ENCODE data around the gene UGT1A8.

The UGT1A8 gene

DNA sequence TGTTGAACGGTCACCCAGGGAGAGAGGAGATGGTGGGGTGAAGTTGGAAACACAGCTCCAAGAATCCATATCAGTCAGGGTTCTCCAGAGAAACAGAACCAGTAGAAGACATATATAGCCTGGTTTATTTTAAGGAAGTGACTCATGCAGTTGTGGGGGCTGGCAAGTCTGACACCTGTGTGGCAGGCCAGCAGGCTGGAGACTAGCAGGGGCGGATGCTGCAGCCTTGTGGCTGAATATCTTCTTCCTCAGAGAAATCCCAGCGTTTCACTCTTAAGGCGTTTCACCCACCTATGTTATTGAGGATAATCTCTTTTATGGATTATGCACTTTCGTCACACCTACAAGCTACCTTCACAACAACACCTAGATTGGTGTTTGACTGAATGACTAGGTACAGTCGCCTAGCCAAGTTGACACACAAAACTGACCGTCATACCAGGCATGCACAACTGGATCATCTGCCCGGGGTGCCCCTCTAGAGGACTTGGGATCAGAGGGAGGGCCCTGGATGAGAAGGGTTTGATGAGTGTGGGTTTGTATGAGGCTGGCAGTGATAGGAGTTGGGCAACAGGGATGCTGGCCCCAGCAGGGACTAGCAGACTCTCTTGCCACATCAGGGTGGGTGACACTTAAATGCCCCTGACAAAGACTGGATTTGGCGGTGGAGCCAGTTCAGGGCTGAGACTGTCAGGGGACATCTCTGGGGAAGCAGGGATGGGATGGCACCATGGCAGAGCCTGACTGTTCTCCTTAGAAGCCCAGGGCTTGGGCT is 184.1 kb downstream of the UGT1A8 start:
- no peak for DNase-seq

DNA sequence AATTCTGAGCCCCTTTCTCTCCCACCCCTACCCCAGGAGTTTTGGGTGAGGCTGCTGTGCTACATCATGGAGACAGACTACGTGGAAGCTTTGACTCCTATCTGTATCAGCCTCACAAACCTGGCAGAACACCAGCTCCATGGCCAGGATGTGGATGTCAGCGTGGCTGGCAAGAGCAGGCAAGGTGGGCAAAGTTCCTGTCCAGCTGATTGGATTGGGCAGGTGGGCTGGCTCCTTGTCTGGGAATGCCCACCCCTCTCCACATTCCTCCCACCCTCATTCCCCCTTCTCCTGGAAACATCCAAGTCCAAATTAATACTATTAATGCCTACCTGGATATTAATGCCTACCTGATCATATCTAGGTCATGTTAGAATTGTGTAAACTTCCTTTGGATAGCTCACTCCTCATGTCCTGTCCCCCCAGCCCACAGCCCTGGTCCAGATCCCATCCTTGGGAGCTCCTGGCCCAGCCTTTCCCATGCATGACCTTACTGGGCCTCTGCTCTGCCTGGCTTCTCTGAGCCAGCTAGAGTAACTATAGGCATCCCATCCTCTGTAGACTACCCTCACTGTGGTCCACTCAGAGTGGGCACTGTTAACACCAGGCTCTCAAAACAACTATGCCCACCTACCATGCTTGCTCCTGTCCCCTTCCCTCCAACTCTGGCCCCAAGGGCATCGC is 184.8 kb downstream of the UGT1A8 start:
- no peak for DNase-seq

DNA sequence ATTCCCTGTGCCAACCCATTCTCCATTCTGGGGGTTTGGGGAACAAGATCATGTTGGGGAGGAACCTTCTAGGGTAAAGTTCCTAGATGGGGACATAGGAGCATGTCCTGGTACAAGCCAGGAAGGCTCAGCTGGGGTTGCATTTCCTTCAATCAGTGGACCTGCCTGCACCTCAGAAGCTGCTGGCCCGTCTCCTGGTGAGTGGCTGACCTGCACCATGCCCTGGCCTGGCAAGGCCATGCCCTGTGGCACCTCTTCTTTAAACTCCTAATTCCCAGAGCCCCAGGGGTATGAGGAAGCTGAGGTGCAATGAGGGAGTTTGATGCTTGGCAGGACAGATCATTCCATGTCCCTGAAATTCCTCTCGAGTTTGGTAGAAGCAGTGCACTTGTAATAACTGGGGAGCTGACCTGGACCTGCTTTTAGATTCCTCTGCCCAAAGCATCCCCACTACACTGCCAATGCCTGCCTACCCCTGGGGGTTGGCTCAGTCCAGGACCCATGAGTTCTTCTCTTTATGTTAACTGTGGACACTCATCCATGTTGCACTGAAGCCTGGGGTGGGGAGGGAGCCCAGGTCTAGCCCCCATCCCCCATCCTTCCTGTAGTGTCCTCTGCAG is 186.0 kb downstream of the UGT1A8 start:
- no peak for DNase-seq

DNA sequence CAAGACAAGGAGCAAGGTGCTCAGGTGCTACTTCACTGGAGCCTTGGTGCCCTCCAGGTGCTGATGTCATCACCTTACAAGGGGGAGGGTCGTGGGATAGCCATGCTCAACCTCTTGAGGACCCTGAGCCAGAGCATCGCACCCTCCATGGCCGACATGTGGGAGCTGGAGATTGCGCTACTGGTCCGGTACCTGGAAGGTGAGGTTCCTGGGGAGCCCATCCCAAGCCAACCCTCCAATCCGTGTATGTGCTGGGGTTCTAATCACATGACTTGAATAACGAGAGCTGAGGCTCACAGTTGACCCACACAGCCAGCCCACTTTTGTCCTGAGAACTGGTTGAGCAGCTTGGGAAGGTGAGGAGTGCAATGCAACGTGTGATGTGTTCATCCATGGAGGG is 186.6 kb downstream of the UGT1A8 start:
- no peak for DNase-seq

DNA sequence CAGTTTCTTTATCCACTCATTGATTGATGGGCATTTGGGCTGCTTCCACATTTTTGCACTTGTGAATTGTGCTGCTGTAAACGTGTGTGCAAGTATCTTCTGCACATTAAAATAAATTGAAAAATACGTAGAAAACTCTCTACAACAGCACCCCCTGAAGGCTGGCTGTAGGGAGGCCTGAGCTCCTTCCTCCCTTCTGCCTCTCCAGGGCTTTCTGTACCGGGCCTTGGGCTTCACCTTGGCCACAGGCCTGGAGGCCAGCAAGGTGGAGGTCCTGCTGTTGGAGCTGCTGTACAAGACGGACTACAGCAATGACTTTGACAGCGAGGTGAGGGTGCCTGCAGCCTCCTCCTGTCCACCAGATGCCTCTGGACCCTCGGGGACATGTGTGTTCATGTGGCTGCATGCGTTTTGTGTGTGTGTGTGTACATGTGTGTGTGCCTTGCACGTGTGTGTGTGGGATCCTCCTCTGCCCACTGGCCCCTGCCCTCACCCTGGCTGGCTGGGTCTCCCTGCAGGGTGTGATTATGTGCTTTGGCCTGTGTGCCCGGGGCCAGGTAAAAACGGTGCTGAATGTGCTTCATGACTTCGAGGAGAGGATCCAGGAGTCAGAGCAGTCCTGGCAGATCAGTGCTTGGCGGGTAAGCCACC is 189.9 kb downstream of the UGT1A8 start:
- DNase-seq: no peak

DNA sequence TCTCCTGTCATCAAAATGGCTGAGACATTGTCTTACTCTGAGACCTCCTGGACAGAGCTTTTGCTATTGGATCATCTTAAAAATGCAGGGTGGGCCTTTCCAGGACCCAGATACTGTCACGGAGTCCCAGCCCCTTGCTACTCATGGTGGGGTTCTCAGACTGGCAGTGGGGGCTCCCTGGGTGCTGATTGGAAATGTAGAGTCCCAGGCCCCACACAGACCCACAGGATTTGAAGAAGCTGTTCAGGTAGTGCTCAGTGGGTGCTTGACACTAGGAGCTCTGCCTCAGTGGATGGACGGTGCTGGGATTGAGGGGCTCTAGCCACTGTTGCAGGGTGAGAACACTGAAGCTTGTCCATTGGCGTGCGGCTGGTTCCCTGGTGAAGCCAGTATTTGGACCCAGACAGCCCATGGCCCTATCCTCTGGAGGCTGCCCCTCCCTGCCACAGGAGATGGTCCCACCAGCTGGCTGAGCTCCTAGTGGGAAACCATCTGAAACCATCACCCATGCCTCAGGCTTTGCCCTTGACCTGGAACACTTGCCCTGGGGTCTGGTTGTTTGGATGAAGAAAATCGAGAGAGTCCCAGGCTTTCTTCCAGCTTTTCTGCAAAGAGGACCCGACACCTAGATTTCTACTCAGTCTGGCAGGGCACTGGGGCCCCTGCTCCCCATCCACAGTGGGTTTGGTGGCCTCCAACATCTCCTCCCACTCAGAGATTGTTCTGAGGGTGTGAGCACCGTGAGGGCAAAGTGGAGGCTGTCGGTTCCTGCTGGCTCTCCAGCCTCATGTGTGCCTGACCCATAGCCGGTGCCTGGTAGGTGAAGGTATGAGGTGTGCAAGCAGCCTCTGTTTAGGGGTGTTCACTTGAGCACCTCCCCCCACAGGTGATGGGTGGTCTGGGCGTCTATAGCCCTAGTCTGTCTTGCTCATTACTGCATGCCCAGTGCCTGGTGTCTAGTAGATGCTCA is 190.8 kb downstream of the UGT1A8 start:
- no peak for DNase-seq

DNA sequence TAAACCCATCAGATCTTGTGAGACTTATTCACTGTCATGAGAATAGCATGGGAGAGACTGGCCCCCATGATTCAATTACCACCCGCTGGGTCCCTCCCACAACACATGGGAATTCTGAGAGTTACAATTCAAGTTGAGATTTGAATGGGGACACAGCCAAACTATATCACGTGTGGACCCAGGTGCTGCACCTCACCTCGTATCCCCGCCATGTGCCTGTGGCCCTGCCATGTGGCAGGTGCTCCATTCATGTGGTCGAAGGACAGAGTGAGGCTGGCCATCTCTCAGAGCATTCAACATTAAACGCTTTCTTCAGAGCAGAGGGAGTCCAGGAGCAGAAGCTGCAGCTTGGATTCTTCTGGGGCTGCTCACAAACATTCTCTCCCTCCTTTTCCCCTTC is 193.0 kb downstream of the UGT1A8 start:
- DNase-seq: no peak

GRCh38 chr2:233811087-233811486 is 193.7 kb downstream of the UGT1A8 start:
- no peak for DNase-seq

DNA sequence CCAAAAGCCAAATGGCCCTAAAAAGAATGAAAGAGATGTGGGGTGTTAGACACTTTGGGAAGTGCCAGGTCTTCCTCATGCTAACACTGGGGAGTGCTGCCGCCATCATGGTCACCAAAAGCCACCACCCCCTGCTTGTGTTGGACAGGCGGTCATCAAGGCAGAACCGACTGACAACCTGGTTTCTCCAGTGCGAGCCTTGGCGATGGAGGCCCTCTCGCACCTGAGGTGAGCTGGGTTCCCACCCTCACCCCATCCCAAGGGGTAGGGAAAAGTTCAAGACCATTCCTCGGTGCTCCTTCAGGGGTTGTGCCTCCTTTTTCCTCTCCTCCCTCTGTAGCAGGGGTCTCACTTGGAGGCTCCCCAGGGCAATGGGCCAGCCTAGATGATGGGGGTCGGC is 194.3 kb downstream of the UGT1A8 start:
- DNase-seq: no peak

- peak; percentile 34 for DNase-seq
Observed at GRCh38 chr2:233813236-233814055, 196.0 kb downstream of the UGT1A8 start.

- peak; percentile 33 for DNase-seq
Observed at GRCh38 chr2:233814056-233814835, 196.8 kb downstream of the UGT1A8 start.

DNA sequence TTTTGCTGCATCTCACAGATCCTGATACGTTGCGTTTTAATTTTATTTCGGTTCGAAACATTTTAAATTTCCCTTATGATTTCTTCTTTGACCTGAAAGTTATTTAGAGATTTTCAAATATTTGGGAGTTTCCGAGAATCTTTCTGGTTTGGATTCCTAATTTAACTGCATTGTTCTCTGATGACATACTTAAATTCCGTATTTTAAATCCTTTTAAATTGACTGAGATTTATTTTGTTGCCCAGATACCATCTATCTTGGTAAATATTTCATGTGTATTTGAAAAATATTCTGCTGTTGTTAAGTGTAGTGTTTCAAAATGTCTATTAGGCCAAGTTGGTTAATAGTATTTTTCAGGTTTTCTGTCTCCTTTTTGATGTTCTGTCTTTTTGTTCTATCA is 198.4 kb downstream of the UGT1A8 start:
- DNase-seq: no peak

DNA sequence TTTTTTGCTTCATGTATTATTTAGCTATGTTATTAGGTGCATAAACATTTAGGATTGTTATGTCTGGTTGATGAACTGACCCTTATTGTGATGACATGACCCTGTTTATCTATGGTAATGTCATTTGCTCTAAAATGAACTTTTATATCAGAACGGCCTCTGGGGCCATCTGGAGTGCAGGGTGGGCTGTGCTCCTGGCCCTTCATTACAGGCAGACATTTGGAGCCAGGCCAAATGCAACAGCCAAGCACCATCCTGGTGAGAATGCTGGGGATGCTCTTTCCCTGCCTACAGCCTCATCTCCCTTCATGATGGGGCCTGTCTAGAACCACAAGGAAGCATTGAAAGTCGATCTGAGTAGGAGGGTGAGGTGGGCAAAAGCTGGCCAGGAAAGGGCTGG is 198.9 kb downstream of the UGT1A8 start:
- DNase-seq: no peak

DNA sequence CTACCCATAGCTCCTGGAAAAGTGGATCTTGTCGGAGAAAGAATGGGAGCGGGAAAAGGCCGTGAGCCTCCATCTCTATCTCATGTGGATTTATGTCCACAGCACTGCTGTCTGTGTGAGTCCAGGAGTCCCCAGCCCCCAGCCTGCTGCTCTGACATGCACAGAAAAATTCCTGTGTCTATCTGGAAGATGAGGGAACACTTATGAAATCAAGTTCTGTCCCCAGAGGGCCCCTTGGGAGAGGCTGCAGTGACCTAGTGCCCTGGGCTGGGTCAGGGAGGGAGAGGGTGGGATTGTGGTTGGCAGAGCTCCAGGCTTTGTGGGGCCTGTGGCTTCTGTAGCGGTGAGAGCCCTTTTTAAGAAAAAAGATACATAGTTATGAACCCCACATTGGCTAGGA is 199.3 kb downstream of the UGT1A8 start:
- no peak for DNase-seq

- no peak for DNase-seq
Observed at GRCh38 chr2:233817361-233817911, 200.0 kb downstream of the UGT1A8 start.

- DNase-seq: no peak
Observed at GRCh38 chr2:233817995-233818638, 200.7 kb downstream of the UGT1A8 start.

DNA sequence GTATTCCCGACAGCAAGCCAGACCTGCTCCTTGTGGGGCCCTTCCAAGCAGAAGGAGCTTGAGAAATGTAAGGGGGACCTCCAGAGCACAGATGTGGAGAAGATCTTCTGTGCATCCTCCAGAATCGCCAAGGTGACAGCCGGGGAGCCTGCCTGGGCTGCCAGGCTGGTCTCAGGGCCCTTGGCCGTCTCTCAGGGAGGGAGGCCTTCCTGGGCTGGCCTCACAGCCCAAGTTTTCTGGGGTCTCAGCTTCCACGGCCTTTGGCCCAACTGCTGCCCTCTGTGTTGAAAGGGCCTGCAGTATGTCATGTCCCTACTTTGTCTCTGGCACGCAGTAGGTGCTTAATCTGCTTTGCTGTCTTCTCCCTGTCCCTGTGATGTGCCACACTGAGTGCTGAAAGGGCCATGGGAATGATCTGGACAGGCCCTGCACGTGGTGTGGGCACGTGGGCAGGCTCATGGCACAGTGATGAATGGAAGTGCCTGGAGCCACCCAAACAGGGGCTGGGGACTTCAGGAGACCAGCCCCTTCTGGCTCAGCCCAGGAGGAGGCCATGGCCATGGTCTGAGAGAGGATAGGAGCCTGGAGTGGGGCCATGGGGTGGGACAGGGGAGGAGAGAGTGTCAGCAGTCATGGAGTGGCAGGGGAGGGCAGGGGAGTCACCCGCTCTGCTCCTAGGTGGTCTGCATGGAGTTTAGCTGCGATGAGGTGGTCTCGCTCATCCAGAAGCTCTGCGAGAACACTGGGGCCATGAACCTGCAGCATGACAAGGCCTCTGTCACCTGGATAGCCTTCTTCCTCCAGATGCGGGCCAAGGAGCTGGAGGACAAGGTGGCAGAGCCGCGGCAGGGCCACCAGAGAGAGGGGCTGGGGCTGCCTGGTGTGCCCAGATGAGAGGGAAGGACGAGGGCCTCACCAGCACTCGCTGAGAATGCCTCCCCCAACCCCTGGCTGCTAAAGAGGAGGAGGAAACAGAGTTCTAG is 201.5 kb downstream of the UGT1A8 start:
- DNase-seq: no peak

Data from right kidney (tissue), 1 donor.